C4-2B (cell line): Measurements from ENCODE around the gene SEPTIN5.
"Not testable (repeated sequence)": the region's sequence is repeated elsewhere in the genome, so short reads cannot be mapped to it uniquely, and the experiment has no call there.

Source experiments
- H3K27ac ChIP-seq: fragments of 450-650 bp; 2 replicates; pipeline ENCODE4 v1.5.1; 2017
- ZFX ChIP-seq: fragments of 450-650 bp; IDR thresholded peaks from 2 replicates; pipeline ENCODE4 v1.6.1; 2017
- TF ChIP-seq, protein P1 (sequence below): fragments of 450-650 bp; conservative IDR thresholded peaks from 2 replicates; pipeline ENCODE4 v1.5.1; 2017; ENCODE audit warnings: mild to moderate bottlenecking

The SEPTIN5 gene

DNA sequence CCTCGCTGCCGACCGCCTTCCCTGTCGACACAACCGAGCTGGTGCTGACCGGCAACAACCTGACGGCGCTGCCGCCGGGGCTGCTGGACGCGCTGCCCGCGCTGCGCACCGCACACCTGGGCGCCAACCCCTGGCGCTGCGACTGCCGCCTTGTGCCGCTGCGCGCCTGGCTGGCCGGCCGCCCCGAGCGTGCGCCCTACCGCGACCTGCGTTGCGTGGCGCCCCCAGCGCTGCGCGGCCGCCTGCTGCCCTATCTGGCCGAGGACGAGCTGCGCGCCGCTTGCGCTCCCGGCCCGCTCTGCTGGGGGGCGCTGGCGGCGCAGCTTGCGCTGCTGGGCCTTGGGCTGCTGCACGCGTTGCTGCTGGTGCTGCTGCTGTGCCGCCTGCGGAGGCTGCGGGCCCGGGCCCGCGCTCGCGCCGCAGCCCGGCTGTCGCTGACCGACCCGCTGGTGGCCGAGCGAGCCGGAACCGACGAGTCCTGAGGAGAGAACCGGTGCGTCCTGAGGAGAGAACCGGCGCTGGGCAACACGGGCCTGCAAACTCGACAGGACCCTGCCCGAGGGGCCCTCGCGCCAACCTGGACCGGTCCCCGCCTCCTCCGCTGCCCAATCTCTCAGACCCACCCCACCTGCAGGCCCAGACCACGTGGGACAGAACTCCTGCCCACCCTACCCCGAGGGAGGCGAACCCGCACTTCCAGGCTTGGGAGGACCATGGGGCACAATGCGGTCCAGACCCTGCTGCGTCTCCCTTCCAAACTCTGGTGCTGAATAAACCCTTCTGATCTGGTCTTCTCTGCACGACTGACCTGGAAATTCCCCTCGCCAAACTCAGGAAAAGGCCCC is 9.9 kb downstream of the SEPTIN5 start:
- no peak overlapping the region for H3K27ac ChIP-seq
- TF ChIP-seq ZFX: no peak
- TF ChIP-seq, protein P1, sequence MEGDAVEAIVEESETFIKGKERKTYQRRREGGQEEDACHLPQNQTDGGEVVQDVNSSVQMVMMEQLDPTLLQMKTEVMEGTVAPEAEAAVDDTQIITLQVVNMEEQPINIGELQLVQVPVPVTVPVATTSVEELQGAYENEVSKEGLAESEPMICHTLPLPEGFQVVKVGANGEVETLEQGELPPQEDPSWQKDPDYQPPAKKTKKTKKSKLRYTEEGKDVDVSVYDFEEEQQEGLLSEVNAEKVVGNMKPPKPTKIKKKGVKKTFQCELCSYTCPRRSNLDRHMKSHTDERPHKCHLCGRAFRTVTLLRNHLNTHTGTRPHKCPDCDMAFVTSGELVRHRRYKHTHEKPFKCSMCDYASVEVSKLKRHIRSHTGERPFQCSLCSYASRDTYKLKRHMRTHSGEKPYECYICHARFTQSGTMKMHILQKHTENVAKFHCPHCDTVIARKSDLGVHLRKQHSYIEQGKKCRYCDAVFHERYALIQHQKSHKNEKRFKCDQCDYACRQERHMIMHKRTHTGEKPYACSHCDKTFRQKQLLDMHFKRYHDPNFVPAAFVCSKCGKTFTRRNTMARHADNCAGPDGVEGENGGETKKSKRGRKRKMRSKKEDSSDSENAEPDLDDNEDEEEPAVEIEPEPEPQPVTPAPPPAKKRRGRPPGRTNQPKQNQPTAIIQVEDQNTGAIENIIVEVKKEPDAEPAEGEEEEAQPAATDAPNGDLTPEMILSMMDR: peak; percentile 40

DNA sequence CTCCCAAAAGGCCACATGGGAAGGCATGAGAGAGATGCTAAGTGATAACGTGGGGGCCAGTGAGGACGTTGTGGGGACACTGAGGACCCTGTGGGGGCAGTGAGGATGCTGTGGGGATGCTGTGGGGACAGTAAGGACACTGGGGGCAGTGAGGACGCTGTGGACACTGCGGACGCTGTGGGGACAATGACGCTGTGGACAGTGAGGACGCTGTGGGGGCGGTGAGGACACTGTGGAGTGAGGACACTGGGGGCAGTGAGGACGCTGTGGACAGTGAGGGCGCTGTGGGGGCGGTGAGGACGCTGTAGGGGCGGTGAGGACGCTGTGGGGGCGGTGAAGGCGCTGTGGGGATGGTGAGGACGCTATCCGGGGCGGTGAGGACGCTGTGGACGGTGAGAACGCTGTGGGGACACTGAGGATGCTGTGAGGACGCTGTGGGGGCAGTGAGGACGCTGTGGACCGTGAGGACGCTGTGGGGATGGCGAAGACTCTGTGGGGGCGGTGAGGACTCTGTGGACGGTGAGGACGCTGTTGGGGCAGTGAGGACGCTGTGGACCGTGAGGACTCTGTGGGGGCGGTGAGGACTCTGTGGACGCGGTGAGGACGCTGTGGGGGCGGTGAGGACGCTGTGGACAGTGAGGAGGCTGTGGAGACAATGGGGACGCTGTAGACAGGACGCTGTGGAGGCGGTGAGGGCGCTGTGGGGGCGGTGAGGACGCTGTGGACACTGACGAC is 10.8 kb downstream of the SEPTIN5 start:
- no peak overlapping the region for H3K27ac ChIP-seq
- TF ChIP-seq ZFX: no peak
- TF ChIP-seq, protein P1: no peak

DNA sequence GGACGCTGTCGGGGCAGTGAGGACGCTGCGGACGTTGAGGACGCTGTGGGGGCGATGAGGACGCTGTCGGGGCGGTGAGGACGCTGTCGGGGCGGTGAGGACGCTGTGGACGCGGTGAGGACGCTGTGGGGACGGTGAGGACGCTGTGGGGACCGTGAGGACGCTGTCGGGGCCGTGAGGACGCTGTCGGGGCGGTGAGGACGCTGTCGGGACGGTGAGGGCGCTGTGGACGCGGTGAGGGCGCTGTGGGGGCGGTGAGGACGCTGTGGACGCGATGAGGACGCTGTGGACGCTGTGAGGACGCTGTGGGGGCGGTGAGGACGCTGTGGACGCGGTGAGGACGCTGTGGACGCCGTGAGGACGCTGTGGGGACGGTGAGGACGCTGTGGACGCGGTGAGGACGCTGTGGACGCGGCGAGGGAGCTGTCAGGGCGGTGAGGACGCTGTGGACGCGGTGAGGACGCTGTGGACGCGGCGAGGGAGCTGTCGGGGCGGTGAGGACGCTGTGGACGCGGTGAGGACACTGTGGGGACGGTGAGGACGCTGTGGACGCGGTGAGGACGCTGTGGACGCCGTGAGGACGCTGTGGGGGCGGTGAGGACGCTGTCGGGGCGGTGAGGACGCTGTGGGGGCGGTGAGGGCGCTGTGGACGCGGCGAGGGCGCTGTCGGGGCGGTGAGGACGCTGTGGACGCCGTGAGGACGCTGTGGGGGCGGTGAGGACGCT is 11.9 kb downstream of the SEPTIN5 start:
- not testable (repeated sequence) for H3K27ac ChIP-seq

DNA sequence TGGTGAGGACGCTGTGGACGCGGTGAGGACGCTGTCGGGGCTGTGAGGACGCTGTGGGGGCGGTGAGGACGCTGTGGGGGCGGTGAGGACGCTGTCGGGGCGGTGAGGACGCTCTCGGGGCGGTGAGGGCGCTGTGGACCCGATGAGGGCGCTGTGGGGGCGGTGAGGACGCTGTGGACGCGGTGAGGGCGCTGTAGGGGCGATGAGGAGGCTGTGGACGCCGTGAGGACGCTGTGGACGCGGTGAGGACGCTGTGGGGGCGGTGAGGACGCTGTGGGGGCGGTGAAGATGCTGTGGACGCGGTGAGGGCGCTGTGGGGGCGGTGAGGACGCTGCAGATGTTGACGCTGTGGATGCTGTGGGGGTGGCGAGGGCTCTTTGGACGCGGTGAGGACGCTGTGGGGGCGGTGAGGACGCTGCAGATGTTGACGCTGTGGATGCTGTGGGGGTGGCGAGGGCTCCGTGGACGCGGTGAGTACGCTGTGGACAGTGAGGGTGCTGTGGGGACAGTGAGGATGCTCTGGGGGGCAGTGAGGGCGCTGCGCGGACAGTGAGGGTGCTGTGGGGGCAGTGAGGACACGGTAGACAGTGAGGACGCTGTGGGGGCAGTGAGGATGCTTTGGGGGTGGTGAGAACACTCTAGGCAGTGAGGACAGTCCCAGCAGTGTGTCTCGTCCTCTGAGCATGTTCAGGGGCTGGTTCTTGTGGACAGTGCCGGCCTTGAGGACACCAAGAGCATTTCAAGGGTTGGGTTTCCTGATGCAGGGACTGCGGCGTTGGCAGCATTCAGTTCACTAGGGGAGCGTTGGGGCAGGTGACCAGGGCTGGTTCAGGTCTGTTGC is 13.2 kb downstream of the SEPTIN5 start:
- TF ChIP-seq, protein P1: no peak
- TF ChIP-seq ZFX: no peak
- H3K27ac ChIP-seq: no peak overlapping the region

DNA sequence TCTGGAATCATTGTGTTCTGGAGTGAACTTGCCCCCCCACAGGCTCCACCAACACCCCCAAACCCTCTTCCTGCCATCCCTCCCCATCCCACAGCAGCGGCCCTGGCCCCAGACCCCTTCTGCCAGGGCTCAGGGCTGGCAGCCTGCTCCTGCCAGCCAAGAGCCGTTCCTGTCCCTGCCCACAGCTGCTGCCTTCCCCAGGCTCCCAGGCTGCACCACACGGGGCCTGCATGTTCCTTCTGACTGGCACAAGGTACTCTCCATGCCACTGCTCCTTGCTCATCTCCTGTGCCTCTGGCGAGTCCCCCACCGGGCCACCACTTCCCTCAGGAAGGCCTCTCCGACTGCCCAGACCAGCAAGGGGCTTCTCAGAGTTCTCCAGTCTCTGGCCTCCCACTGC is 14.0 kb downstream of the SEPTIN5 start:
- TF ChIP-seq ZFX: no peak
- TF ChIP-seq, protein P1: no peak
- no peak overlapping the region for H3K27ac ChIP-seq

DNA sequence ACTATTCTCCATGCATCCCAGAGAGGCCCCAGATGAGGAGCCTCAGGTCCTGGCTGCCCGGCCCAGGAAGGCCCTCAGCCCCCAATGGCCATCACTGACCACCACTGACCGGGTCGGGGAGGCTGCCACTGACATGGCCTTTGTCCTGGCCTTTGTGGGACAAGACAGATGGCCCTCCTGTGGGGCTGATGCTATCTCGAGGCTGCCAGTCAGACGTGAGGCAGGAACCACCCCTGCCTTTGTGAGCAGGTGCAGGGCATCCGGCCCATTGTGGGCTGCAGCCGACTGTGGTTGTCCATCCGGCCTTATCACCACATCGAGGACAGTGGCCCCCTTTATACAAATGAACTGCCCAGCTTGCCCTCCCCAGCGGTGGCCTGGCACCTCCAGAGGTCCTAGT is 14.5 kb downstream of the SEPTIN5 start:
- H3K27ac ChIP-seq: no peak overlapping the region

More for the DNA sequence above, 14.5 kb downstream of the SEPTIN5 start:
- TF ChIP-seq ZFX: no peak; the same call in 1 of the 2 replicates
- TF ChIP-seq, protein P1: no peak
